ENCODE measurements around the gene NEGR1. TPM values are rescaled to one million over a fixed set of nuclear protein-coding genes. Genes with fewer than 3 reads are reported as not detected.

Gene NEGR1
- total and polyA plus RNA-seq, 9 of the 15 experiments (the other 6 are each of a cell fraction or from before 2014, with no cell fraction given): not detected

DNA sequence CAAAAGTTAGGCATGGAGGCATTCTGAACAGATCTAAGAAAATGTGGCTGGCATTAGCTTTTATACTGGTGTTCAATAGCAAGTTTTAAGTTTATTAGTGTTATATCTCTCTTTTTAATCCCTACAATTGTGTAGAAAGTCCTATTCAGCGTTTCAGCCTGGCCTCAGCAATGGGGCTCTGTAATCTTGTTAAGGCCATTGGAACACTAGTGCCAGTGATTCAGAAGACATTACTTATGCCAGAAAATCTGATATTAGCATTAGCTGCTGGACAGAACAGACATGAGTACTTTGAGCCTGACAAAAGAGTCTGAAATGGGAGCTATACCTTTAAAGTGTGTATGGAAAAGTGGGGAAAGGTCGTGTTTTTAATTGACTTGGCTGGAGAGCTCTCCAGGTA is 167.0 kb downstream of the NEGR1 start:
- WGBS (ENCODE audit: insufficient coverage, low coverage, missing lambda C conversion rate): 0% methylated on average over 2 of the region's 2 CpGs
- in situ Hi-C loops (cut with MboI): no loop called here

More for the DNA sequence above, 167.0 kb downstream of the NEGR1 start:
- Histone ChIP-seq H3K4me2 (ENCODE audit: insufficient read depth, low read length) (no peak overlapping the region), H3K4me1 (replicated peaks in 1 of 2; ENCODE audit: control insufficient read depth in 2 of 2, insufficient read depth in 2 of 2, low read length in 2 of 2) (no peaks in the 10 kb centered on the region), H3K36me3 (ENCODE audit: control insufficient read depth, insufficient read depth, low read length) (no peaks in the 10 kb centered on the region), H2AFZ (ENCODE audit: low read depth, low read length) (no peak overlapping the region), H3K9ac (ENCODE audit: insufficient read depth in 1 of 2, low read depth in 2 of 2, low read length in 2 of 2) (no peak overlapping the region), H3K27me3 (ENCODE audit: control insufficient read depth in 2 of 2, insufficient read depth in 2 of 2, low read length in 2 of 2) (no peaks in the 10 kb centered on the region), H4K20me1 (replicated peaks; ENCODE audit: control insufficient read depth, insufficient read depth, low read length) (no peaks in the 10 kb centered on the region), H3K9me1 (ENCODE audit: control insufficient read depth, insufficient read depth, low read length) (no peaks in the 10 kb centered on the region), H3K4me3 (no peak overlapping the region), H3K27ac (ENCODE audit: extremely low read depth, low read depth, low read length) (no peak overlapping the region), H3K79me2 (ENCODE audit: control insufficient read depth, insufficient read depth, low read length) (no peaks in the 10 kb centered on the region), H3K9me3 (replicated peaks; ENCODE audit: control insufficient read depth, insufficient read depth, low read depth, low read length) (no peaks in the 10 kb centered on the region)
- ChIA-PET CTCF (ENCODE audit: low intra/inter-chr PET ratio) (no interaction called here), POLR2A (no interaction called here)
- FAIRE-seq (no peak), ATAC-seq (no peak), DNase-seq (ENCODE audit: extremely low read depth in 1 of 4, low spot score in 3 of 4) (no peak)
- TF ChIP-seq ZNF589 (CRISPR knock-in tag; IDR thresholded peaks at IDR 0.05; ENCODE audit: low read depth): no peak
- TF ChIP-seq MAFF (IDR thresholded peaks at IDR 0.05; ENCODE audit: low read length): no peak
- TF ChIP-seq STAG1 (CRISPR knock-in tag; IDR thresholded peaks at IDR 0.05; ENCODE audit: borderline replicate concordance): no peak
- TF ChIP-seq RBM15 (IDR thresholded peaks at IDR 0.05; ENCODE audit: insufficient read depth, low read length): no peak
- TF ChIP-seq NFE2 (IDR thresholded peaks at IDR 0.05; ENCODE audit: low read depth): no peak
- TF ChIP-seq GABPB1 (CRISPR knock-in tag; IDR thresholded peaks at IDR 0.05): no peak
- TF ChIP-seq CBX5 (IDR thresholded peaks at IDR 0.05; ENCODE audit: borderline replicate concordance, low read depth): no peak
- TF ChIP-seq, protein P1, sequence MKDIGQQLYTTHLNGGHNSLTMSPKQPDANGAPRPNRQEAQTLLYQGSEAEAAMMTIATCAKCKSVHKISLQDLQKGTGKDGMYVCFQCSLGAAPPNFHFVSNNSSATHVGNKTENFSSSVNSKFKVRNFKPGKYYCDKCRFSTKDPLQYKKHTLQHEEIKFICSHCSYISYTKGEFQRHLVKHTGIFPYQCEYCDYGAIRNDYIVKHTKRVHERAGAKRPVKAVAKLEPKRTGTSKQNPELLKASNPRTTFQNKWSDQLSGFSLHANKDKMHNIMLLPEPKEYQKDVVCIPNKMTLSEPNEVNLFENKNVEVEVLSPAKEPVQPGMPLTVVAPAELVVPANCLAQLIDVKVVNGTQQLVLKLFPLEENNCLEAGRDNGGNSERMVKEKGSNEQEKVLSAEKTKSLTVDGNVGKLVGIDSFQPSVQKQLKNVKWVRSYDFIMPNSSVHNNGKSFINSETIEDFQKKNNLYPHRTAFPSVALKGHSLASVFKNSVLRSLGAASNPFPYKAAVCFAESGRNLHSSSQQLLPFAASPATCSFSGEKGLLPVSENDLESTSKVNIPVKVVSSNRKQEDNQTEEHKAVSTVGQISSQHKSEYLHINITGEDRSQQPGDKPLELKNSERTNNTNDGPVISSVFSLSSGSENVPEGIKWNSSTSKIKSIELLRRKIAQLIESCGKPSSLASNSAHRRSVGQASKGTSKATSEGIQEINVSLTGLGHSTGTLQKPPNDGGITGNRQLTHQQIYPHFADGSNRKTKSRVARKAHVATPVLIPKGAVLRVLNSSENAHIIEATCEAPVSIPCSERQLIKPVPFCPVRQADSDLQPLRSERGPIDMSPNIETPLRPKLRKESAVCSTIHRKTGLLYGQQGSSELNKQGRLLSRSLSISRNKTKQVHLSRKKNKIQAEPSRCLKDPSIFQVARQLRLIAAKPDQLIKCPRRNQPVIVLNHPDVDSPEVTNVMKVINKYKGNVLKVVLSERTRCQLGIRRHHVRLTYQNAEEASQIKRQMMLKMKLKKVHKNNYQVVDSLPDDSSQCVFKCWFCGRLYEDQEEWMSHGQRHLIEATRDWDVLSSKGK (CRISPR knock-in tag; IDR thresholded peaks at IDR 0.05): no peak
- TF ChIP-seq HNRNPK (IDR thresholded peaks at IDR 0.05; ENCODE audit: low read depth, low read length, poor library complexity, severe bottlenecking): no peak
- TF ChIP-seq, protein P2, sequence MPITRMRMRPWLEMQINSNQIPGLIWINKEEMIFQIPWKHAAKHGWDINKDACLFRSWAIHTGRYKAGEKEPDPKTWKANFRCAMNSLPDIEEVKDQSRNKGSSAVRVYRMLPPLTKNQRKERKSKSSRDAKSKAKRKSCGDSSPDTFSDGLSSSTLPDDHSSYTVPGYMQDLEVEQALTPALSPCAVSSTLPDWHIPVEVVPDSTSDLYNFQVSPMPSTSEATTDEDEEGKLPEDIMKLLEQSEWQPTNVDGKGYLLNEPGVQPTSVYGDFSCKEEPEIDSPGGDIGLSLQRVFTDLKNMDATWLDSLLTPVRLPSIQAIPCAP (CRISPR knock-in tag; IDR thresholded peaks at IDR 0.05; ENCODE audit: borderline replicate concordance): no peak
- no peak for TF ChIP-seq SNRNP70 (optimal IDR thresholded peaks at IDR 0.05; ENCODE audit: low read depth, low read length)
- TF ChIP-seq, protein P3, sequence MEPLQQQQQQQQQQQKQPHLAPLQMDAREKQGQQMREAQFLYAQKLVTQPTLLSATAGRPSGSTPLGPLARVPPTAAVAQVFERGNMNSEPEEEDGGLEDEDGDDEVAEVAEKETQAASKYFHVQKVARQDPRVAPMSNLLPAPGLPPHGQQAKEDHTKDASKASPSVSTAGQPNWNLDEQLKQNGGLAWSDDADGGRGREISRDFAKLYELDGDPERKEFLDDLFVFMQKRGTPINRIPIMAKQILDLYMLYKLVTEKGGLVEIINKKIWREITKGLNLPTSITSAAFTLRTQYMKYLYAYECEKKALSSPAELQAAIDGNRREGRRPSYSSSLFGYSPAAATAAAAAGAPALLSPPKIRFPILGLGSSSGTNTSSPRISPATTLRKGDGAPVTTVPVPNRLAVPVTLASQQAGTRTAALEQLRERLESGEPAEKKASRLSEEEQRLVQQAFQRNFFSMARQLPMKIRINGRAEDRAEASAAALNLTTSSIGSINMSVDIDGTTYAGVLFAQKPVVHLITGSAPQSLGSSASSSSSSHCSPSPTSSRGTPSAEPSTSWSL (CRISPR knock-in tag; IDR thresholded peaks at IDR 0.05; ENCODE audit: borderline replicate concordance): no peak
- TF ChIP-seq ZNF445 (CRISPR knock-in tag; IDR thresholded peaks at IDR 0.05; ENCODE audit: low read depth): no peak
- TF ChIP-seq ZNF668 (CRISPR knock-in tag; IDR thresholded peaks at IDR 0.05): no peak
- TF ChIP-seq KLF10 (CRISPR knock-in tag; IDR thresholded peaks at IDR 0.05): no peak
- TF ChIP-seq TBP (optimal IDR thresholded peaks at IDR 0.05; ENCODE audit: low read depth, low read length): no peak
- no peak for TF ChIP-seq CREB1 (IDR thresholded peaks at IDR 0.05)
- TF ChIP-seq CREB1 (CRISPR knock-in tag; IDR thresholded peaks at IDR 0.05): no peak
- no peak for TF ChIP-seq MCM5 (IDR thresholded peaks at IDR 0.05; ENCODE audit: low read depth)
- TF ChIP-seq FOXA3 (CRISPR knock-in tag; conservative IDR thresholded peaks at IDR 0.05 in 1 of 2, IDR thresholded peaks at IDR 0.05 in 1 of 2): no peak
- no TSS peak for BruUV-seq (replicated peaks)
- intact Hi-C loops (cut with micrococcal nuclease): no loop called here
